Fibroblast of lung (primary cell): ENCODE measurements around the gene PRKRA.

Experiments used
- EZH2 ChIP-seq: IDR thresholded peaks from 2 replicates; pipeline ENCODE4 v1.5.1; 2012; ENCODE audit warnings: low read length, control low read depth, mild to moderate bottlenecking; ENCODE audit errors: missing control alignments
- TF ChIP-seq, protein P1 (sequence below), 2 donors: IDR thresholded peaks in 1 of 2; conservative IDR thresholded peaks in 1 of 2; 1 replicate in 1 of 2; 2 replicates in 1 of 2; pipeline ENCODE4 v1.5.1; 2011 to 2012; ENCODE audit warnings: low read length in 2 of 2, control low read depth in 1 of 2, inconsistent platforms in 1 of 2, low read depth in 1 of 2, mild to moderate bottlenecking in 1 of 2

DNA sequence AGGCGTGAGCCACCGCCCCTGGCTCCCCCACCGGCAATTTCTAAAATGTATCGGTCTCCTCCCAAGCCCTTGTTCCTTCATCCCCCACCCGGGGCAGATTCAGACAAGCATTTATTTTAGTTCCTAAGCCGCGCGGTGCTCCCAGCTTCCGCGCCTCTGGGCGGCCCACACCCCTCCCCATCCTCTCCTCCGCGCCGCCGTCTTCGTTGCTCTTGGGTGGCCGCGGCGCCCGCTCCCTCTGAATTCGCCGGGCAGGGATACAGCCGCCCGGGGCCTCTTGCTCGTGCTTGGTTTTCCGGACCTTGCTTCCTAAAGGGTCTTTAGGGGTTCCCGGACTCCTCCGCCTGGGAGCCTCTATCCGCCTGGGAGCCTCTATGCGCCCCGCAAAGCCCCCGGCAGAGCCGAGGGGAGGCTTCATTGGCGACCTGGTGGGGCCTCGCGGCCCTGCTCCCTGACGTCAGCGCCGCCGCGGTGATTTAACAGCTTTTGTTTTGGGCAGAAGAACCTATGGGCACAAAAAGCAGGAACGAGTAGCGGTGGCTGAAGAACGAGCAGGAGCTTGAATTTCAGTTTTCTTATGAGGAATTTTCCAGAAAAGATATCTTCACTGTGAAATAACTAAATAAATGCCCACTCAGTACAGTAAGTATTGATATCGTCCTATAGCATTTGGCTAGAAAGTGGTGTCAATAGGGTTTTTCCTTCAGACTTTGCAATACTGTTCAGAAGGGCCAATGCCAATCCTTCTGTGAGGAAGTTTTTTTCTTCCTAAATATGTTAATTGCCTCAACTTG is 37.3 kb downstream of the PRKRA start:
- TF ChIP-seq, protein P1, sequence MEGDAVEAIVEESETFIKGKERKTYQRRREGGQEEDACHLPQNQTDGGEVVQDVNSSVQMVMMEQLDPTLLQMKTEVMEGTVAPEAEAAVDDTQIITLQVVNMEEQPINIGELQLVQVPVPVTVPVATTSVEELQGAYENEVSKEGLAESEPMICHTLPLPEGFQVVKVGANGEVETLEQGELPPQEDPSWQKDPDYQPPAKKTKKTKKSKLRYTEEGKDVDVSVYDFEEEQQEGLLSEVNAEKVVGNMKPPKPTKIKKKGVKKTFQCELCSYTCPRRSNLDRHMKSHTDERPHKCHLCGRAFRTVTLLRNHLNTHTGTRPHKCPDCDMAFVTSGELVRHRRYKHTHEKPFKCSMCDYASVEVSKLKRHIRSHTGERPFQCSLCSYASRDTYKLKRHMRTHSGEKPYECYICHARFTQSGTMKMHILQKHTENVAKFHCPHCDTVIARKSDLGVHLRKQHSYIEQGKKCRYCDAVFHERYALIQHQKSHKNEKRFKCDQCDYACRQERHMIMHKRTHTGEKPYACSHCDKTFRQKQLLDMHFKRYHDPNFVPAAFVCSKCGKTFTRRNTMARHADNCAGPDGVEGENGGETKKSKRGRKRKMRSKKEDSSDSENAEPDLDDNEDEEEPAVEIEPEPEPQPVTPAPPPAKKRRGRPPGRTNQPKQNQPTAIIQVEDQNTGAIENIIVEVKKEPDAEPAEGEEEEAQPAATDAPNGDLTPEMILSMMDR (conservative IDR thresholded peaks at IDR 0.05 in 1 of 2, IDR thresholded peaks at IDR 0.05 in 1 of 2; ENCODE audit: low read depth in 1 of 2, low read length in 2 of 2) = no peak
- TF ChIP-seq EZH2 = no peak
